GM12878 (cell line): ENCODE results near the gene ATP5F1A. TPM values are rescaled to one million over a fixed set of nuclear protein-coding genes. Genes with fewer than 3 reads are reported as not detected.
A peak's percentile ranks its signal among the peaks of the same experiment; 100 is the strongest.

Experiments used
- ATAC-seq: fragments of 200-7000 bp; cut with Tn5 transposase; 3 replicates; pipeline ENCODE4 v1.9.1; 2020; ENCODE audit warnings: mild to moderate bottlenecking, moderate library complexity
- BruUV-seq: library from RNA; stranded (reverse); fragments of 400-500 nt; replicated peaks from 2 replicates; lab custom pipeline; 2021; lab: Mats Ljungman, UMichigan
- CTCF ChIA-PET: fragments of 300-600 bp; sonication (Branson Sonifier 250); formaldehyde crosslinking; extraction: SDS; loops from one replicate; lab custom pipeline; 2021; ENCODE audit warnings: inconsistent platforms; lab: Yijun Ruan, JAX
- POLR2A ChIA-PET: fragments of 350-600 bp; formaldehyde crosslinking; extraction: SDS; loops from one replicate; lab custom pipeline; 2021; ENCODE audit warnings: inconsistent platforms; lab: Charles Lee
- RAD21 ChIA-PET: fragments of 300-600 bp; sonication (Branson Sonifier 250); formaldehyde crosslinking; loops from one replicate; lab custom pipeline; 2023; ENCODE audit warnings: antibody characterized with exemption; ENCODE audit not compliant: unreplicated experiment; lab: Charles Lee
- SMC1A ChIA-PET: fragments of 300-600 bp; sonication (Branson Sonifier 250); formaldehyde crosslinking; loops from one replicate; lab custom pipeline; 2023; ENCODE audit not compliant: unreplicated experiment, uncharacterized antibody; lab: Charles Lee
- DNase-seq: peaks from one replicate; pipeline ENCODE4 v3.0.0-alpha.2; 2011; ENCODE audit warnings: low read depth, low spot score
- FAIRE-seq: peaks from 3 replicates; lab custom pipeline; 2011; peaks lifted over from hg19 to GRCh38; lab: Jason Lieb, UNC
- H2AFZ ChIP-seq: 2 replicates; pipeline ENCODE4 v1.6.0; 2011; ENCODE audit warnings: low read depth, low read length, control low read depth; ENCODE audit not compliant: control insufficient read depth
- H3K27ac ChIP-seq: 2 replicates; pipeline ENCODE4 v1.5.1; 2011; ENCODE audit warnings: control low read depth; ENCODE audit not compliant: control insufficient read depth, insufficient read depth
- H3K27me3 ChIP-seq, 2 experiments: replicated peaks in 1 of 2; 2 replicates each; pipeline versions ENCODE4 v1.6.0 to v1.6.1; 2011; ENCODE audit warnings: low read length in 1 of 2; ENCODE audit not compliant: control insufficient read depth in 2 of 2, insufficient read depth in 2 of 2
- H3K36me3 ChIP-seq, 2 experiments: 2 replicates each; pipeline ENCODE4 v1.5.1; 2011; ENCODE audit warnings: low read length in 1 of 2; ENCODE audit not compliant: control insufficient read depth in 2 of 2, insufficient read depth in 2 of 2
- H3K4me1 ChIP-seq: 2 replicates; pipeline ENCODE4 v1.6.1; 2011; ENCODE audit warnings: mild to moderate bottlenecking, low read length, moderate library complexity, mixed read lengths; ENCODE audit not compliant: control insufficient read depth, insufficient read depth
- H3K4me2 ChIP-seq: 2 replicates; pipeline ENCODE4 v1.6.0; 2011; ENCODE audit warnings: control low read depth; ENCODE audit not compliant: control insufficient read depth, insufficient read depth
- H3K4me3 ChIP-seq: fragments of 200-600 bp; sonication (generic); 2 replicates; pipeline ENCODE4 v1.5.1; 2016
- H3K79me2 ChIP-seq: 2 replicates; pipeline ENCODE4 v1.6.0; 2011; ENCODE audit warnings: low read length; ENCODE audit not compliant: control insufficient read depth, insufficient read depth
- H3K9ac ChIP-seq: 2 replicates; pipeline ENCODE4 v1.8.0; 2011; ENCODE audit warnings: low read length, control low read depth, mixed read lengths; ENCODE audit not compliant: control insufficient read depth, insufficient read depth
- H3K9me3 ChIP-seq: replicated peaks from 3 replicates; pipeline ENCODE4 v1.5.1; 2011; ENCODE audit warnings: mild to moderate bottlenecking, low read length; ENCODE audit not compliant: control insufficient read depth, insufficient read depth
- H4K20me1 ChIP-seq: 2 replicates; pipeline ENCODE4 v1.6.0; 2011; ENCODE audit not compliant: control insufficient read depth, insufficient read depth
- CEBPZ ChIP-seq: fragments of 150-350 bp; IDR thresholded peaks from 2 replicates; pipeline ENCODE4 v1.6.1; 2016; ENCODE audit warnings: low read depth, low read length
- GATAD2B ChIP-seq: fragments of 450-650 bp; conservative IDR thresholded peaks from 2 replicates; pipeline ENCODE4 v1.6.1; 2017; ENCODE audit warnings: low read depth, mild to moderate bottlenecking, moderate library complexity
- HDGF ChIP-seq: fragments of 450-650 bp; IDR thresholded peaks from 2 replicates; pipeline ENCODE4 v1.6.1; 2016; ENCODE audit warnings: antibody characterized with exemption
- MEF2A ChIP-seq: IDR thresholded peaks from 2 replicates; pipeline ENCODE4 v1.6.1; 2011; ENCODE audit warnings: low read depth, mild to moderate bottlenecking, low read length, moderate library complexity; ENCODE audit not compliant: insufficient read depth
- MXI1 ChIP-seq: fragments of 150-350 bp; IDR thresholded peaks from 2 replicates; pipeline ENCODE4 v1.6.1; 2011; ENCODE audit warnings: low read depth, mild to moderate bottlenecking, inconsistent platforms, low read length, improper control_type of control experiment
- RB1 ChIP-seq: fragments of 450-650 bp; formaldehyde crosslinking; IDR thresholded peaks from 2 replicates; pipeline ENCODE4 v1.6.1; 2017; ENCODE audit warnings: mild to moderate bottlenecking, borderline replicate concordance
- SIX5 ChIP-seq: IDR thresholded peaks from 2 replicates; pipeline ENCODE4 v1.6.1; 2011; ENCODE audit warnings: mild to moderate bottlenecking, low read depth, low read length, moderate library complexity; ENCODE audit not compliant: severe bottlenecking
- SREBF1 ChIP-seq: IDR thresholded peaks from 2 replicates; pipeline ENCODE4 v1.6.1; 2012; ENCODE audit warnings: mild to moderate bottlenecking, low read length
- ZBTB11 ChIP-seq: fragments of 450-650 bp; formaldehyde crosslinking; IDR thresholded peaks from 2 replicates; pipeline ENCODE4 v1.5.0; 2022; ENCODE audit warnings: mild to moderate bottlenecking, missing genetic modification characterization
- ZZZ3 ChIP-seq: IDR thresholded peaks from 2 replicates; pipeline ENCODE4 v1.6.1; 2011; ENCODE audit warnings: low read depth; ENCODE audit not compliant: control insufficient read depth, insufficient read length
- WGBS: methylation state at CpG from one replicate; pipeline ENCODE4 v1.1.6; 2016; ENCODE audit warnings: low lambda C conversion rate; ENCODE audit not compliant: insufficient replicate concordance, insufficient coverage; ENCODE audit errors: missing lambda C conversion rate; 5-methylcytosine and 5-hydroxymethylcytosine counted together
- in situ Hi-C: fragments of 300-500 bp; cut with MboI; formaldehyde crosslinking; loops from 9 replicates; pipeline ENCODE4 v1.14.3; 2018; ENCODE audit warnings: mixed read lengths
- intact Hi-C: fragments of 100-400 bp; cut with micrococcal nuclease; formaldehyde crosslinking; loops from one replicate; pipeline ENCODE4 v1.14.2; 2022; ENCODE audit not compliant: unreplicated experiment
- polyA plus RNA-seq, 11 experiments: library from polyadenylated mRNA; depleted of rRNA in 4 of 11; unstranded in 6 of 11; stranded (reverse) in 5 of 11; fragments of >200 nt; fragmentation: Nextera tagmentation in 4 of 11; fragmentation: Illumina TruSeq in 1 of 11; extraction: Ambion mirVana in 4 of 11; extraction: Trizol in 1 of 11; gene quantifications; 1 replicate in 1 of 11; 2 replicates in 10 of 11; pipeline versions ENCODE4 v1.2.1 to v1.2.3, GENCODE V29; 2011 to 2016; ENCODE audit warnings: inconsistent platforms in 2 of 11, missing spikeins in 2 of 11, low read depth in 1 of 11
- total RNA-seq, 4 experiments: library from RNA; depleted of rRNA in 3 of 4; stranded (reverse); fragments of >200 nt in 3 of 4; fragmentation: Illumina TruSeq in 1 of 4; extraction: Trizol in 1 of 4; gene quantifications; 2 replicates each; pipeline versions ENCODE4 v1.2.1 to v1.2.3, GENCODE V29; 2013 to 2021
- TF ChIP-seq, protein P1 (sequence below): fragments of 450-650 bp; IDR thresholded peaks from 2 replicates; pipeline ENCODE4 v1.6.1; 2017; ENCODE audit warnings: borderline replicate concordance

Gene ATP5F1A
- total and polyA plus RNA-seq, 10 of the 15 experiments (the other 5 are each of a cell fraction or from before 2014, with no cell fraction given), result 592 to 1,161 (median 723) TPM

GRCh38 chr18:46072376-46072867, 25.7 kb downstream of the ATP5F1A start:
- peak overlapping the region; percentile 66; the same call in 1 of the 2 replicates for H3K4me3 ChIP-seq
- intact Hi-C loops, result loop anchor here (2.0 to 5.0 kb wide), 3 partner anchors 95 to 380 kb away; no protein-coding TSS in a partner anchor
- no peak for FAIRE-seq

More at GRCh38 chr18:46072376-46072867, 25.7 kb downstream of the ATP5F1A start:
- no peak overlapping the region; the same call in 1 of the 2 replicates for H2AFZ ChIP-seq
- ChIA-PET POLR2A (no interaction called here), SMC1A (interaction anchor here (1.2 to 2.1 kb wide), 12 partner anchors 10 to 407 kb away, joined by 3 to 36 read pairs (median 8); no protein-coding TSS in a partner anchor), CTCF (interaction anchor here (1.1 to 5.4 kb wide), 12 partner anchors 17 to 843 kb away, joined by 3 to 78 read pairs (median 16); partner anchors contain the start of gene SLC14A1), RAD21 (interaction anchor here (1.8 to 2.5 kb wide), 3 partner anchors 193 to 407 kb away, joined by 7 to 39 read pairs (median 24); no protein-coding TSS in a partner anchor)
- H3K9me3 ChIP-seq, result no peaks in the 10 kb centered on the region; the same call in 2 of the 3 replicates
- in situ Hi-C loops, result loop anchor here (5.0 to 10.0 kb wide), 2 partner anchors 150 to 378 kb away; no protein-coding TSS in a partner anchor
- H3K27ac ChIP-seq, result no peak overlapping the region
- no peaks in the 10 kb centered on the region; a peak in 1 of 4 replicates for H3K27me3 ChIP-seq
- H3K4me2 ChIP-seq, result peak overlapping the region; percentile 49; the same call in 1 of the 2 replicates
- TF ChIP-seq MXI1 (no peak), ZBTB11 (no peak), SREBF1 (no peak), SIX5 (no peak), HDGF (no peak), MEF2A (no peak), RB1 (no peak), GATAD2B (no peak), CEBPZ (no peak), ZZZ3 (no peak)
- TF ChIP-seq, protein P1, sequence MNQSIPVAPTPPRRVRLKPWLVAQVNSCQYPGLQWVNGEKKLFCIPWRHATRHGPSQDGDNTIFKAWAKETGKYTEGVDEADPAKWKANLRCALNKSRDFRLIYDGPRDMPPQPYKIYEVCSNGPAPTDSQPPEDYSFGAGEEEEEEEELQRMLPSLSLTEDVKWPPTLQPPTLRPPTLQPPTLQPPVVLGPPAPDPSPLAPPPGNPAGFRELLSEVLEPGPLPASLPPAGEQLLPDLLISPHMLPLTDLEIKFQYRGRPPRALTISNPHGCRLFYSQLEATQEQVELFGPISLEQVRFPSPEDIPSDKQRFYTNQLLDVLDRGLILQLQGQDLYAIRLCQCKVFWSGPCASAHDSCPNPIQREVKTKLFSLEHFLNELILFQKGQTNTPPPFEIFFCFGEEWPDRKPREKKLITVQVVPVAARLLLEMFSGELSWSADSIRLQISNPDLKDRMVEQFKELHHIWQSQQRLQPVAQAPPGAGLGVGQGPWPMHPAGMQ, result no peak
- H3K9ac ChIP-seq, result no peak overlapping the region
- WGBS, result 51% methylated on average over 24 of the region's 25 CpGs
- DNase-seq (no peak), ATAC-seq (no peak)
- H3K4me1 ChIP-seq, result peaks cover 14% of the 10 kb centered on the region
- H3K36me3 ChIP-seq, result no peaks in the 10 kb centered on the region; a peak in 1 of 4 replicates
- H3K79me2 ChIP-seq, result no peaks in the 10 kb centered on the region; the same call in none of the 2 replicates
- no TSS peak for BruUV-seq
- no peaks in the 10 kb centered on the region for H4K20me1 ChIP-seq
